Ovary (tissue), 9 donors: Measurements from ENCODE around the gene LGI4. TPM values are rescaled to one million over a fixed set of nuclear protein-coding genes. Genes with fewer than 3 reads are reported as not detected.

Source experiments
- DNase-seq, 5 donors: peaks; one replicate each; pipeline ENCODE4 v3.0.0-alpha.2; 2019 to 2020
- H3K27ac ChIP-seq, 2 donors: fragments of 200-600 bp; one replicate each; pipeline versions ENCODE4 v1.5.1 to v1.8.0; 2019 to 2022
- H3K27me3 ChIP-seq: fragments of 200-600 bp; one replicate; pipeline ENCODE4 v1.8.0; 2022
- H3K36me3 ChIP-seq: fragments of 200-600 bp; sonication (generic); one replicate; pipeline ENCODE4 v1.5.1; 2019
- H3K4me1 ChIP-seq: one replicate; pipeline ENCODE4 v1.8.1; 2013; ENCODE audit warnings: mild to moderate bottlenecking, moderate library complexity; ENCODE audit not compliant: insufficient read depth
- H3K4me3 ChIP-seq: fragments of 200-600 bp; sonication (generic); one replicate; pipeline ENCODE4 v1.5.1; 2017
- H3K9me3 ChIP-seq, 2 donors: fragments of 200-600 bp in 1 of 2; sonication (generic) in 1 of 2; one replicate each; pipeline versions ENCODE4 v1.5.1 to v1.8.1; 2013 to 2019; ENCODE audit warnings: mild to moderate bottlenecking in 1 of 2, moderate library complexity in 1 of 2
- CTCF ChIP-seq, 3 donors: fragments of 450-650 bp in 2 of 3; fragments of 200-600 bp in 1 of 3; IDR thresholded peaks; one replicate each; pipeline versions ENCODE4 v1.5.1 to v1.8.0; 2016 to 2022; ENCODE audit warnings: antibody characterized with exemption in 3 of 3, mild to moderate bottlenecking in 1 of 3
- EP300 ChIP-seq: sonication (generic); formaldehyde crosslinking; IDR thresholded peaks from one replicate; pipeline ENCODE4 v1.6.1; 2017; ENCODE audit warnings: antibody characterized with exemption
- POLR2A ChIP-seq: fragments of 450-650 bp; IDR thresholded peaks from one replicate; pipeline ENCODE4 v1.6.1; 2017; ENCODE audit warnings: antibody characterized with exemption, mild to moderate bottlenecking, moderate library complexity
- WGBS, 3 donors: extraction: QIAGEN DNeasy Blood & Tissue Kit in 1 of 3; methylation state at CpG; one replicate each; pipeline versions ENCODE4 v1.1.5 to v1.1.7; 2013 to 2017; 5-methylcytosine and 5-hydroxymethylcytosine counted together
- intact Hi-C, 4 donors: fragments of 100-400 bp; cut with DNase I; formaldehyde crosslinking; loops; one replicate each; pipeline versions ENCODE4 v1.11.0 to v1.15.1; 2022 to 2023
- polyA plus RNA-seq, 2 donors: library from polyadenylated mRNA; stranded (reverse); fragments of 200-250 nt in 1 of 2; fragments of 350-450 nt in 1 of 2; fragmentation: Illumina TruSeq in 1 of 2; extraction: RNeasy Lipid Tissue Mini Kit (QIAGEN cat#74804) in 1 of 2; gene quantifications; one replicate each; pipeline ENCODE4 v1.2.3, GENCODE V29; 2013 to 2014
- total RNA-seq, 7 donors: library from RNA; depleted of rRNA in 2 of 7; stranded (reverse); fragments of >200 nt in 2 of 7; fragmentation: NEBNext Ultra II Directional in 3 of 7; extraction: Animal tissue kit (Norgen Biotek cat#: 25700) in 3 of 7; gene quantifications; one replicate each; pipeline versions ENCODE4 v1.1.0 to v1.2.4, GENCODE V29; 2016 to 2023
- donor health status: DM: no; HTN: no; CAD: no; lungs with moderate emphysema.
- donor health status: DM: no; HTN: no; CAD: no.
- donor health status: Bipolar disorder and iron deficiency.
- donor health status: DM: yes; HTN: yes; CAD: no.
- donor health status: DM: no; HTN: no; CAD: no.
- donor health status: DM: yes; HTN: yes; CAD: no.

LGI4 gene
- total and polyA plus RNA-seq, 9 donors, result 1.9 to 13.3 (median 5.9) TPM

GRCh38 chr19:35124098-35125060 is 10.5 kb downstream of the LGI4 start:
- no peak for TF ChIP-seq EP300
- TF ChIP-seq POLR2A, result peak; percentile 92
- no peak for TF ChIP-seq CTCF (IDR thresholded peaks at IDR 0.05)
- peak; percentile 93 to 98 (median 94) for DNase-seq
- intact Hi-C loops, result loop anchor here in 1 of 4 donors (2.0 kb wide), 1 partner anchor 14 kb away; the partner anchor contains the start of gene FXYD1
- Histone ChIP-seq H3K27me3 (no peaks in the 10 kb centered on the region), H3K9me3 (no peaks in the 10 kb centered on the region), H3K27ac (peak overlapping the region in 1 of 2 donors; percentile 65), H3K36me3 (no peaks in the 10 kb centered on the region), H3K4me3 (peak overlapping the region; percentile 56), H3K4me1 (peaks cover 4% of the 10 kb centered on the region)
- WGBS, 3 donors, result 3 to 6% (median 3%) methylated on average over 41 to 42 of the region's 42 CpGs

DNA sequence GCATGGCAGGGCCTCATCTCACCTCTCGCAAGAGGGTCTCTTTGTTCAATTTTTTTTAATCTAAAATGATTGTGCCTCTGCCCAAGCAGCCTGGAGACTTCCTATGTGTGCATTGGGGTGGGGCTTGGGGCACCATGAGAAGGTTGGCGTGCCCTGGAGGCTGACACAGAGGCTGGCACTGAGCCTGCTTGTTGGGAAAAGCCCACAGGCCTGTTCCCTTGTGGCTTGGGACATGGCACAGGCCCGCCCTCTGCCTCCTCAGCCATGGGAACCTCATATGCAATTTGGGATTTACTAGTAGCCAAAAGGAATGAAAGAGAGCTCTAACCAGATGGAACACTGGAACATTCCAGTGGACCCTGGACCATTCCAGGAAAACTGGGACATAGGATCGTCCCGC is 11.3 kb downstream of the LGI4 start:
- H3K4me1 ChIP-seq, result peaks cover 10% of the 10 kb centered on the region

DNA sequence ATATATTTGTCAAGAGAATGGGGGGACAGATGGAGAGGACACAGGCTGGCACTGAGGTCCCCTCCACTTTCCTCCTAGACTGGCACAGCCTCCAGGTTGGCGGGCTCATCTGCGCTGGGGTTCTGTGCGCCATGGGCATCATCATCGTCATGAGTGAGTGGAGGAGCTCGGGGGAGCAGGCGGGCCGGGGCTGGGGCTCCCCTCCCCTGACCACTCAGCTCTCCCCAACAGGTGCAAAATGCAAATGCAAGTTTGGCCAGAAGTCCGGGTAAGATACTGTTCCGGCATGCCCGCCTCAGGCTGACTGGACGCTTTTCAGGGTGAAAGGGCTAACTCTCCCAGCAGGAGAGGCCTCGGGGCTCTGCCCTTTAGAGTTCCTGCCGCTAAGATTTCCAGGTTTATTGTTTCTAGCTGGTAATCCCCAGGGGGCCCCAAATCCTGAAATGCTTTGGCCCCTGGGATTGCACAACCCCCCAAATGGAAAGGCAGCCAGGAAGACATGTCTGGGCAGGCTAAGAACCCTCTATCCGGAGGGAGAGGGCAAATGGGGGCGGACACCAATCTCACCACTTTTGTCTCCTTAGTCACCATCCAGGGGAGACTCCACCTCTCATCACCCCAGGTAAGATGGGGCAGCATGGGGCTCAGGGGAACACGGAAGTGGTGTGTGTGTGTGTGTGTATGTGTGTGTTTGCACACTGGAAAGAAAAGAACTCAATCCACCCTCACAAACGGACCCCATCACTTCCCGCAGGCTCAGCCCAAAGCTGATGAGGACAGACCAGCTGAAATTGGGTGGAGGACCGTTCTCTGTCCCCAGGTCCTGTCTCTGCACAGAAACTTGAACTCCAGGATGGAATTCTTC is 11.9 kb downstream of the LGI4 start:
- H3K36me3 ChIP-seq, result no peaks in the 10 kb centered on the region
- H3K27me3 ChIP-seq, result no peaks in the 10 kb centered on the region
- no peak for DNase-seq
- H3K9me3 ChIP-seq, result no peaks in the 10 kb centered on the region
- H3K4me3 ChIP-seq, result no peak overlapping the region
- intact Hi-C loops, result no loop called here
- WGBS, 3 donors, result 74 to 80% (median 78%) methylated on average over 17 to 19 of the region's 19 CpGs
- TF ChIP-seq POLR2A (no peak), EP300 (no peak), CTCF (IDR thresholded peaks at IDR 0.05) (no peak)
- peak overlapping the region in 1 of 2 donors; percentile 65 for H3K27ac ChIP-seq
- H3K4me1 ChIP-seq, result peaks cover 12% of the 10 kb centered on the region

More for the DNA sequence above, 11.3 kb downstream of the LGI4 start:
- no peak overlapping the region for H3K4me3 ChIP-seq
- no peak for TF ChIP-seq POLR2A
- TF ChIP-seq EP300, result no peak
- TF ChIP-seq CTCF (IDR thresholded peaks at IDR 0.05), result no peak
- no peaks in the 10 kb centered on the region for H3K36me3 ChIP-seq
- no peaks in the 10 kb centered on the region for H3K27me3 ChIP-seq
- intact Hi-C loops, result no loop called here
- DNase-seq, result no peak
- H3K27ac ChIP-seq, result peak overlapping the region in 1 of 2 donors; percentile 65
- H3K9me3 ChIP-seq, result no peaks in the 10 kb centered on the region
- WGBS, 3 donors, result 76 to 88% (median 77%) methylated on average over 5 of the region's 5 CpGs

- H3K36me3 ChIP-seq, result no peaks in the 10 kb centered on the region
- intact Hi-C loops, result no loop called here
- H3K27me3 ChIP-seq, result no peaks in the 10 kb centered on the region
- peaks cover 14% of the 10 kb centered on the region for H3K4me1 ChIP-seq
- DNase-seq, result no peak
- 69 to 76% (median 73%) methylated on average over 7 of the region's 7 CpGs for WGBS, 3 donors
- H3K9me3 ChIP-seq, result no peaks in the 10 kb centered on the region
- H3K27ac ChIP-seq, result peak overlapping the region in 1 of 2 donors; percentile 87
- TF ChIP-seq EP300 (no peak), CTCF (IDR thresholded peaks at IDR 0.05) (no peak), POLR2A (no peak)
- no peak overlapping the region for H3K4me3 ChIP-seq
Observed at GRCh38 chr19:35120898-35121297, 14.0 kb downstream of the LGI4 start.
